Astrocyte of the spinal cord (primary cell): Measurements from ENCODE around the gene EFNA1.
"Not testable (repeated sequence)": the region's sequence is repeated elsewhere in the genome, so short reads cannot be mapped to it uniquely, and the experiment has no call there.

Source experiments
- DNase-seq: peaks from one replicate; pipeline ENCODE4 v3.0.0; 2011; ENCODE audit warnings: low read depth, low spot score
- H3K4me3 ChIP-seq: 2 replicates; pipeline ENCODE4 v1.5.1; 2011; ENCODE audit warnings: low read depth, mild to moderate bottlenecking, low read length, moderate library complexity
- in situ Hi-C: cut with HindIII; loops from 2 replicates; pipeline ENCODE4 v1.10.0; 2017; ENCODE audit warnings: low sequenced_read_pairs
- TF ChIP-seq, protein P1 (sequence below): IDR thresholded peaks from 2 replicates; pipeline ENCODE4 v1.5.1; 2012; ENCODE audit warnings: low read depth, mild to moderate bottlenecking, low read length, inconsistent platforms

EFNA1 gene

GRCh38 chr1:155116113-155116764 is 11.4 kb upstream of the EFNA1 start:
- TF ChIP-seq, protein P1, sequence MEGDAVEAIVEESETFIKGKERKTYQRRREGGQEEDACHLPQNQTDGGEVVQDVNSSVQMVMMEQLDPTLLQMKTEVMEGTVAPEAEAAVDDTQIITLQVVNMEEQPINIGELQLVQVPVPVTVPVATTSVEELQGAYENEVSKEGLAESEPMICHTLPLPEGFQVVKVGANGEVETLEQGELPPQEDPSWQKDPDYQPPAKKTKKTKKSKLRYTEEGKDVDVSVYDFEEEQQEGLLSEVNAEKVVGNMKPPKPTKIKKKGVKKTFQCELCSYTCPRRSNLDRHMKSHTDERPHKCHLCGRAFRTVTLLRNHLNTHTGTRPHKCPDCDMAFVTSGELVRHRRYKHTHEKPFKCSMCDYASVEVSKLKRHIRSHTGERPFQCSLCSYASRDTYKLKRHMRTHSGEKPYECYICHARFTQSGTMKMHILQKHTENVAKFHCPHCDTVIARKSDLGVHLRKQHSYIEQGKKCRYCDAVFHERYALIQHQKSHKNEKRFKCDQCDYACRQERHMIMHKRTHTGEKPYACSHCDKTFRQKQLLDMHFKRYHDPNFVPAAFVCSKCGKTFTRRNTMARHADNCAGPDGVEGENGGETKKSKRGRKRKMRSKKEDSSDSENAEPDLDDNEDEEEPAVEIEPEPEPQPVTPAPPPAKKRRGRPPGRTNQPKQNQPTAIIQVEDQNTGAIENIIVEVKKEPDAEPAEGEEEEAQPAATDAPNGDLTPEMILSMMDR, result no peak
- H3K4me3 ChIP-seq, result no peak overlapping the region
- no peak for DNase-seq
- in situ Hi-C loops, result no loop called here

DNA sequence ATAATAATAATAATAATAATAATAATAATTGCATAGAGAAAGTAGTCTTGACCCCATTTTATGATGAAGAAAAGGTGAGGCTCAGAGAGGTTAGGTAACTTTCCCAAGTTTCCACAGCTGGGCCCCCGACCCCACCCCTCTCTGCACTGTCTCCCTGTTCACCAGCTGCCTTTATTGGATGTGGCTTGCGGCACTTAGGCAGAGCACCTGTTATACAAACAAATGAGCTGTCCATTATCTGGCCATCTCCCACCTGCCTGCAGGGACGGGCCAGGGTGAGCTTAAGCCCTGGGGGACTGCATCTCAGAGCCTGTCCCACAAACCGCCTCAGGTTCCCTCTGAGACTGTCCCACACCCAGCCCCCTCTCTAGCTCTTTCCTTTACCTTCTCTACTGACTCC is 10.1 kb upstream of the EFNA1 start:
- H3K4me3 ChIP-seq, result no peak overlapping the region
- in situ Hi-C loops, result no loop called here
- TF ChIP-seq, protein P1, result no peak
- DNase-seq, result no peak

- H3K4me3 ChIP-seq, in situ Hi-C loops, DNase-seq: not testable (repeated sequence)
These were observed 9.6 kb upstream of the EFNA1 start for GRCh38 chr1:155118090-155118489.

DNA sequence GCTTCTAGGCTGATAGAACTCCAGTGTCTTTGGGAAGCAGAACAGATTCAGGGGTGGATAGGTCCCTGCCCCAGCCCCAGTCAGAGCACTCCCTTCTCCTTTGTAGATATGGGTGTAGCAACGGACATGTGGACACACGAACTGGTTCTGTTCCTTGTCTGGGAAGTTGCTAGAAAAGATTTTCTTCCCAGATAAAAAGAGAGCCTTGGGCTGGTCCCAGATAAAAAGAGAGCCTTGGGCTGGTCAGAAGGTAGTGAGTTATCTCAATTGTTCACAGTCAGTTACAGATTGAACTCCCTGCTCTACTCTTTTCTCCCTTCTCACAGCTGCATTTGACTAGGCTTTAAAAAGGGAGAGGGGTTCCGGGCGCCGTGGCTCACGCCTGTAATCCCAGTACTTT is 7.4 kb upstream of the EFNA1 start:
- H3K4me3 ChIP-seq, result no peak overlapping the region
- in situ Hi-C loops, result no loop called here
- DNase-seq, result no peak
- TF ChIP-seq, protein P1, result no peak

- no peak for DNase-seq
These were observed 6.4 kb upstream of the EFNA1 start for GRCh38 chr1:155121249-155121648.

GRCh38 chr1:155122308-155122707 is 5.4 kb upstream of the EFNA1 start:
- in situ Hi-C loops, result no loop called here
- TF ChIP-seq, protein P1, result no peak
- no peak for DNase-seq
- no peak overlapping the region for H3K4me3 ChIP-seq

More at GRCh38 chr1:155121249-155121648, 6.4 kb upstream of the EFNA1 start:
- no peak overlapping the region for H3K4me3 ChIP-seq
- TF ChIP-seq, protein P1, result no peak
- in situ Hi-C loops, result no loop called here

- TF ChIP-seq, protein P1, result no peak
- no peak overlapping the region for H3K4me3 ChIP-seq
- in situ Hi-C loops, result no loop called here
- no peak for DNase-seq
These were observed 3.9 kb upstream of the EFNA1 start for GRCh38 chr1:155123801-155124200.
